Stimulated activated naive B cell treated with anti-CD40 and anti-IgM and Interleukin-4, amounts not matched to agents 10 μg/mL and 1 μg/mL and 100 μg/mL, for 72 hours (primary cell): ENCODE results near the gene CHRNG.
A peak's percentile ranks its signal among the peaks of the same experiment; 100 is the strongest.

Experiments
- ATAC-seq, 2 donors: fragments of 150-1000 bp; cut with Tn5 transposase; replicated peaks; 2 replicates each; pipeline ENCODE4 v1.10.0; 2021; ENCODE audit warnings: moderate library complexity in 1 of 2
- DNase-seq: peaks from one replicate; pipeline ENCODE4 v3.0.0; 2021
- H3K27ac Mint-ChIP-seq: one replicate; pipeline ENCODE4 v1.8.0; 2022; ENCODE audit warnings: mild to moderate bottlenecking, mixed read lengths
- H3K27me3 Mint-ChIP-seq, 2 donors: one replicate each; pipeline ENCODE4 v1.8.0; 2022; ENCODE audit warnings: mixed read lengths in 2 of 2
- H3K36me3 Mint-ChIP-seq, 2 donors: one replicate each; pipeline ENCODE4 v1.8.0; 2022; ENCODE audit warnings: mixed read lengths in 2 of 2, mild to moderate bottlenecking in 1 of 2
- H3K4me1 Mint-ChIP-seq, 2 donors: one replicate each; pipeline ENCODE4 v1.8.0; 2022; ENCODE audit warnings: mixed read lengths in 2 of 2, mild to moderate bottlenecking in 1 of 2
- H3K4me3 Mint-ChIP-seq, 2 donors: one replicate each; pipeline ENCODE4 v1.8.0; 2022; ENCODE audit warnings: mild to moderate bottlenecking in 2 of 2, mixed read lengths in 2 of 2, moderate library complexity in 1 of 2
- H3K9me3 Mint-ChIP-seq, 2 donors: one replicate each; pipeline ENCODE4 v1.8.0; 2022; ENCODE audit warnings: mixed read lengths in 2 of 2, mild to moderate bottlenecking in 1 of 2

The CHRNG gene

GRCh38 chr2:232540441-232541041, 1.0 kb downstream of the CHRNG start:
- DNase-seq = no peak
- H3K27me3 Mint-ChIP-seq = peaks cover 24 to 30% of the 10 kb centered on the region in 2 donors
- H3K4me3 Mint-ChIP-seq = no peak overlapping the region
- no peak overlapping the region for H3K27ac Mint-ChIP-seq
- ATAC-seq = no peak
- H3K4me1 Mint-ChIP-seq = peaks cover 22 to 42% of the 10 kb centered on the region in 2 donors
- H3K9me3 Mint-ChIP-seq = peaks cover 6 to 8% of the 10 kb centered on the region in 2 donors
- H3K36me3 Mint-ChIP-seq = peaks cover 12 to 21% of the 10 kb centered on the region in 2 donors

- H3K27ac Mint-ChIP-seq = peak overlapping the region; percentile 27
- H3K36me3 Mint-ChIP-seq = peaks cover 14 to 25% of the 10 kb centered on the region in 2 donors
- H3K4me1 Mint-ChIP-seq = peaks cover 22 to 43% of the 10 kb centered on the region in 2 donors
- peaks cover 21% of the 10 kb centered on the region in 2 donors for H3K27me3 Mint-ChIP-seq
- DNase-seq (no peak), ATAC-seq (peak; percentile 43 to 58)
- peaks cover 2 to 4% of the 10 kb centered on the region in 2 donors for H3K9me3 Mint-ChIP-seq
- no peak overlapping the region for H3K4me3 Mint-ChIP-seq
Measured at GRCh38 chr2:232541195-232541960, 1.9 kb downstream of the CHRNG start.

- Mint-ChIP-seq H3K4me3 (no peak overlapping the region), H3K27ac (peak overlapping the region; percentile 77), H3K9me3 (no peaks in the 10 kb centered on the region), H3K36me3 (peaks cover 19 to 26% of the 10 kb centered on the region in 2 donors), H3K4me1 (peaks cover 25 to 48% of the 10 kb centered on the region in 2 donors), H3K27me3 (peaks cover 16 to 17% of the 10 kb centered on the region in 2 donors)
- DNase-seq (no peak), ATAC-seq (no peak)
Measured at GRCh38 chr2:232541961-232542714, 2.6 kb downstream of the CHRNG start.

GRCh38 chr2:232542715-232543467, 3.4 kb downstream of the CHRNG start:
- H3K27me3 Mint-ChIP-seq = peaks cover 11 to 16% of the 10 kb centered on the region in 2 donors
- DNase-seq (no peak), ATAC-seq (no peak)
- peaks cover 25 to 56% of the 10 kb centered on the region in 2 donors for H3K4me1 Mint-ChIP-seq
- no peaks in the 10 kb centered on the region for H3K9me3 Mint-ChIP-seq
- no peak overlapping the region for H3K4me3 Mint-ChIP-seq
- peaks cover 23 to 27% of the 10 kb centered on the region in 2 donors for H3K36me3 Mint-ChIP-seq
- H3K27ac Mint-ChIP-seq = no peak overlapping the region

- Mint-ChIP-seq H3K27me3 (peaks cover 7 to 12% of the 10 kb centered on the region in 2 donors), H3K4me1 (peaks cover 23 to 58% of the 10 kb centered on the region in 2 donors), H3K36me3 (peaks cover 28 to 33% of the 10 kb centered on the region in 2 donors), H3K27ac (no peak overlapping the region), H3K4me3 (no peak overlapping the region), H3K9me3 (no peaks in the 10 kb centered on the region)
- DNase-seq (no peak), ATAC-seq (no peak)
Measured at GRCh38 chr2:232543491-232543890, 4.0 kb downstream of the CHRNG start.

- ATAC-seq (no peak), DNase-seq (no peak)
- no peaks in the 10 kb centered on the region for H3K9me3 Mint-ChIP-seq
- peak overlapping the region; percentile 14 for H3K27ac Mint-ChIP-seq
- peaks cover 33 to 39% of the 10 kb centered on the region in 2 donors for H3K36me3 Mint-ChIP-seq
- peaks cover 2 to 6% of the 10 kb centered on the region in 2 donors for H3K27me3 Mint-ChIP-seq
- H3K4me3 Mint-ChIP-seq = no peak overlapping the region
- peaks cover 19 to 58% of the 10 kb centered on the region in 2 donors for H3K4me1 Mint-ChIP-seq
Measured at GRCh38 chr2:232543928-232544631, 4.6 kb downstream of the CHRNG start.

- Mint-ChIP-seq H3K27ac (no peak overlapping the region), H3K4me3 (no peak overlapping the region), H3K27me3 (peaks cover 0 to 5% of the 10 kb centered on the region in 2 donors), H3K4me1 (peaks cover 18 to 60% of the 10 kb centered on the region in 2 donors), H3K9me3 (no peaks in the 10 kb centered on the region), H3K36me3 (peaks cover 33 to 42% of the 10 kb centered on the region in 2 donors)
- DNase-seq (no peak), ATAC-seq (no peak)
Measured at GRCh38 chr2:232544674-232545073, 5.2 kb downstream of the CHRNG start.

- DNase-seq (no peak), ATAC-seq (no peak)
- Mint-ChIP-seq H3K9me3 (no peaks in the 10 kb centered on the region), H3K36me3 (peaks cover 33 to 47% of the 10 kb centered on the region in 2 donors), H3K4me3 (no peak overlapping the region), H3K27me3 (peaks cover 0 to under 1% of the 10 kb centered on the region in 2 donors), H3K27ac (no peak overlapping the region), H3K4me1 (peaks cover 17 to 59% of the 10 kb centered on the region in 2 donors)
Measured at GRCh38 chr2:232545511-232546375, 6.3 kb downstream of the CHRNG start.

- H3K27me3 Mint-ChIP-seq = no peaks in the 10 kb centered on the region
- peaks cover 33 to 55% of the 10 kb centered on the region in 2 donors for H3K36me3 Mint-ChIP-seq
- H3K4me3 Mint-ChIP-seq = no peak overlapping the region
- H3K9me3 Mint-ChIP-seq = no peaks in the 10 kb centered on the region
- ATAC-seq (no peak), DNase-seq (no peak)
- H3K4me1 Mint-ChIP-seq = peaks cover 17 to 53% of the 10 kb centered on the region in 2 donors
- no peak overlapping the region for H3K27ac Mint-ChIP-seq
Measured at GRCh38 chr2:232547991-232548390, 8.5 kb downstream of the CHRNG start.

GRCh38 chr2:232549655-232550353, 10.3 kb downstream of the CHRNG start:
- Mint-ChIP-seq H3K4me3 (peak overlapping the region; percentile 93 to 100), H3K36me3 (peaks cover 33 to 62% of the 10 kb centered on the region in 2 donors), H3K4me1 (peaks cover 30 to 65% of the 10 kb centered on the region in 2 donors), H3K27me3 (no peaks in the 10 kb centered on the region), H3K9me3 (no peaks in the 10 kb centered on the region), H3K27ac (peak overlapping the region; percentile 100)
- DNase-seq (no peak), ATAC-seq (peak; percentile 28 to 29)

GRCh38 chr2:232550354-232551249, 11.1 kb downstream of the CHRNG start, which contains the start of the genes EIF4E2 and TIGD1:
TSS of gene EIF4E2 (plus strand) at chr2:232550689. CDS start at chr2:232550725, 36 bp downstream.
TSS of gene TIGD1 (minus strand) at chr2:232550557. CDS start at chr2:232549882, 675 bp downstream.
- H3K27ac Mint-ChIP-seq = peak within 1 kb of the TSS; percentile 100
- no peaks in the 10 kb centered on the region for H3K27me3 Mint-ChIP-seq

More at GRCh38 chr2:232550354-232551249, 11.1 kb downstream of the CHRNG start, which contains the start of the genes EIF4E2 and TIGD1:
- Mint-ChIP-seq H3K4me1 (peaks cover 33 to 64% of the 10 kb centered on the region in 2 donors), H3K4me3 (peak within 1 kb of the TSS; percentile 93 to 100), H3K9me3 (no peaks in the 10 kb centered on the region), H3K36me3 (peaks cover 29 to 61% of the 10 kb centered on the region in 2 donors)
- DNase-seq = peak; percentile 90
- ATAC-seq = peak; percentile 96 to 97
